GM12891 (cell line): ENCODE measurements around the gene ABCA8.

Source experiments
- POLR2A ChIP-seq: IDR thresholded peaks from 2 replicates; pipeline ENCODE4 v1.6.1; 2011; ENCODE audit warnings: low read depth, low read length, control low read depth
- POLR2AphosphoS5 ChIP-seq: IDR thresholded peaks from 2 replicates; pipeline ENCODE4 v1.6.1; 2011; ENCODE audit warnings: low read depth, low read length, control low read depth
- POU2F2 ChIP-seq: IDR thresholded peaks from 2 replicates; pipeline ENCODE4 v1.6.1; 2011; ENCODE audit warnings: low read depth, mild to moderate bottlenecking, control low read depth, low read length, moderate library complexity

DNA sequence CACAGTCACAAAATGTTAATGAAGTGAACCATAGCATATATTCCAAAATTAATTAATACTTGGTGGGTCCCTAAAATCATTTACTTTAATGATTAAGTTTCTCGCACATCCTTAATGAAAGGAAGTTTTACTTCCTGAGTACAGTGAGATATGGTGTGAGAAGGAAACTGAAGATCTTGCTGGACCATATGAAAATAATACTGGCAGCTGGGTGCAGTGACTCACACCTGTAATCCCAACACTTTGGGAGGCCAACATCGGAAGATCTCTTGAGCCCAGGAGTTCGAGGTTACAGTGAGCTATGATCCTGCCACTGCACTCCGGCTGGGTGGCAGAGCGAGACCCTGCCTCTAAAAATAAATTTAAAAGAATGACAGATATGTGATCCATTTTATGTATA is 62.5 kb downstream of the ABCA8 start:
- TF ChIP-seq POLR2A (no peak), POU2F2 (no peak), POLR2AphosphoS5 (no peak)
